SU-DHL-6 (cell line): ENCODE measurements around the gene CERS6.

Experiments used
- EZH2phosphoT487 ChIP-seq: fragments of 200-600 bp; sonication (generic), shearing (Covaris generic); conservative IDR thresholded peaks from 2 replicates; pipeline ENCODE4 v1.6.1; 2018; ENCODE audit warnings: mild to moderate bottlenecking, antibody characterized with exemption, low read length, moderate library complexity, mixed read lengths
- TF ChIP-seq, protein P1 (sequence below): fragments of 200-600 bp; sonication (generic); IDR thresholded peaks from one replicate; pipeline ENCODE4 v1.5.1; 2017; ENCODE audit warnings: antibody characterized with exemption, mild to moderate bottlenecking, low read length, moderate library complexity; ENCODE audit not compliant: insufficient read depth, poor library complexity, severe bottlenecking

DNA sequence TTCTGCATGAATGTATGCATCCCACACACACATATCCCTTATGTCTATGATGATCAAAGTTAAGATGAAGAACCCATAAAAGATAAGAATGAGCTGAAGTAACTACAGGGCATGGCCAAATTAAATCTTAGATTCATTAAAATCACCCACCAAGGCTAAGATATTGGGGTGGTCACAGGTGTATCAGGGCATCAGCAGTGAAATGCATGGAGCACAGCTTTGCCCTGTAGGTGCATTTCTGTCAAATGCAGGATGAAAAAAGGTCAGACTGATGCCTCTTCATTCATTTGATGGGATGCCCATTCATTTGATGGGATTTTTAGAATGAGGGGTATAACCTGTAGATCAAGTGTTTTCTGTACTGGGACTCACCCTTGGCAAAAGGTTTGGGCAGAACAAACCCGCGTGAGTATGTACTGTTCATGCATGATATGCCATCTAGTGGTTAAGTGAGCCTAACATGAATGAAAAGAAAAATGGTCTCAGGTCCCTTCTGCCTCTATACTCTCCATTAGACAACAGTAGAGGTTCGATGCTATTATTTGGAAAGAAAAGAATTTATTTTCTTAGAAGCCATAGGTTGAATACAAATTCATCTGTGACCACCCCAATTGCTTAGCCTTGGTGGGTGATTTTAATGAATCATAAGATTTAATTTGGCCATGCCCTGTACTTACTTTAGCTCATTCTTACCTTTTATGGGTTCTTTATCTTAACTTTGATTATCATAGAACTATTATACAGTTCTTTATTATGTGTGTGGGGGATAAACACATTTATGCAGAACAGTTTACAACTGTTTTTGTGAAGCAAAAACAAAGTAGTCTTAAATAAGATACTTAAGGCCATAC, 303.1 kb downstream of the CERS6 start:
- TF ChIP-seq, protein P1, sequence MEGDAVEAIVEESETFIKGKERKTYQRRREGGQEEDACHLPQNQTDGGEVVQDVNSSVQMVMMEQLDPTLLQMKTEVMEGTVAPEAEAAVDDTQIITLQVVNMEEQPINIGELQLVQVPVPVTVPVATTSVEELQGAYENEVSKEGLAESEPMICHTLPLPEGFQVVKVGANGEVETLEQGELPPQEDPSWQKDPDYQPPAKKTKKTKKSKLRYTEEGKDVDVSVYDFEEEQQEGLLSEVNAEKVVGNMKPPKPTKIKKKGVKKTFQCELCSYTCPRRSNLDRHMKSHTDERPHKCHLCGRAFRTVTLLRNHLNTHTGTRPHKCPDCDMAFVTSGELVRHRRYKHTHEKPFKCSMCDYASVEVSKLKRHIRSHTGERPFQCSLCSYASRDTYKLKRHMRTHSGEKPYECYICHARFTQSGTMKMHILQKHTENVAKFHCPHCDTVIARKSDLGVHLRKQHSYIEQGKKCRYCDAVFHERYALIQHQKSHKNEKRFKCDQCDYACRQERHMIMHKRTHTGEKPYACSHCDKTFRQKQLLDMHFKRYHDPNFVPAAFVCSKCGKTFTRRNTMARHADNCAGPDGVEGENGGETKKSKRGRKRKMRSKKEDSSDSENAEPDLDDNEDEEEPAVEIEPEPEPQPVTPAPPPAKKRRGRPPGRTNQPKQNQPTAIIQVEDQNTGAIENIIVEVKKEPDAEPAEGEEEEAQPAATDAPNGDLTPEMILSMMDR, result peak; percentile 24
- TF ChIP-seq EZH2phosphoT487, result no peak
